Upper lobe of right lung (tissue), 1 donor: ENCODE measurements around the gene RASGRP2. TPM values are rescaled to one million over a fixed set of nuclear protein-coding genes. Genes with fewer than 3 reads are reported as not detected.
A peak's percentile ranks its signal among the peaks of the same experiment; 100 is the strongest.

ENCODE experiments used
- ATAC-seq: fragments of 200-7000 bp; cut with Tn5 transposase; one replicate; pipeline ENCODE4 v1.9.1; 2020; ENCODE audit warnings: mild to moderate bottlenecking, moderate library complexity
- DNase-seq: peaks from one replicate; pipeline ENCODE4 v3.0.0-alpha.2; 2020
- H3K27ac ChIP-seq: fragments of 200-600 bp; one replicate; pipeline ENCODE4 v1.8.0; 2022
- H3K27me3 ChIP-seq: fragments of 200-600 bp; one replicate; pipeline ENCODE4 v1.8.0; 2022; ENCODE audit warnings: mild to moderate bottlenecking
- H3K36me3 ChIP-seq: fragments of 200-600 bp; one replicate; pipeline ENCODE4 v1.8.0; 2022
- H3K4me1 ChIP-seq: fragments of 200-600 bp; one replicate; pipeline ENCODE4 v1.8.0; 2022
- H3K4me3 ChIP-seq: fragments of 200-600 bp; one replicate; pipeline ENCODE4 v1.8.0; 2022; ENCODE audit warnings: mild to moderate bottlenecking
- H3K9me3 ChIP-seq: fragments of 200-600 bp; one replicate; pipeline ENCODE4 v1.8.0; 2022
- CTCF ChIP-seq: fragments of 200-600 bp; IDR thresholded peaks from one replicate; pipeline ENCODE4 v1.8.0; 2022; ENCODE audit warnings: antibody characterized with exemption
- intact Hi-C: fragments of 100-400 bp; cut with DNase I; formaldehyde crosslinking; loops from one replicate; pipeline ENCODE4 v1.11.0; 2022
- total RNA-seq: library from RNA; stranded (reverse); fragmentation: NEBNext Ultra II Directional; extraction: Animal tissue kit (Norgen Biotek cat#: 25700); gene quantifications from one replicate; pipeline ENCODE4 v1.2.1, GENCODE V29; 2021
- donor health status: DM: no; HTN: yes; CAD: no; lungs with severe emphysema.

Gene RASGRP2
- total RNA-seq, 1 donor from 2014 or later, result 27.6 TPM

GRCh38 chr11:64694026-64694755 lies 49.8 kb downstream of the RASGRP2 start:
- intact Hi-C loops, result no loop called here
- no peaks in the 10 kb centered on the region for H3K36me3 ChIP-seq
- no peak overlapping the region for H3K4me3 ChIP-seq
- no peaks in the 10 kb centered on the region for H3K4me1 ChIP-seq
- no peak for ATAC-seq
- no peak for TF ChIP-seq CTCF
- H3K9me3 ChIP-seq, result no peaks in the 10 kb centered on the region
- peak; percentile 35 for DNase-seq
- H3K27me3 ChIP-seq, result peaks cover 24% of the 10 kb centered on the region
- H3K27ac ChIP-seq, result no peak overlapping the region

- ATAC-seq, result no peak
- no peak for TF ChIP-seq CTCF
- intact Hi-C loops, result no loop called here
- H3K9me3 ChIP-seq, result no peaks in the 10 kb centered on the region
- no peak overlapping the region for H3K27ac ChIP-seq
- peak; percentile 31 for DNase-seq
- no peak overlapping the region for H3K4me3 ChIP-seq
- peaks cover 5% of the 10 kb centered on the region for H3K4me1 ChIP-seq
- peaks cover 24% of the 10 kb centered on the region for H3K27me3 ChIP-seq
- H3K36me3 ChIP-seq, result no peaks in the 10 kb centered on the region
Observed at GRCh38 chr11:64692764-64693331, 51.1 kb downstream of the RASGRP2 start.

GRCh38 chr11:64691543-64691942 lies 52.4 kb downstream of the RASGRP2 start:
- intact Hi-C loops, result no loop called here
- peaks cover 8% of the 10 kb centered on the region for H3K4me1 ChIP-seq
- ATAC-seq, result no peak
- H3K4me3 ChIP-seq, result no peak overlapping the region
- H3K36me3 ChIP-seq, result no peaks in the 10 kb centered on the region
- H3K27me3 ChIP-seq, result peaks cover 24% of the 10 kb centered on the region
- DNase-seq, result no peak
- TF ChIP-seq CTCF, result no peak
- H3K27ac ChIP-seq, result no peak overlapping the region
- H3K9me3 ChIP-seq, result no peaks in the 10 kb centered on the region

GRCh38 chr11:64690235-64690634 lies 53.7 kb downstream of the RASGRP2 start:
- peaks cover 8% of the 10 kb centered on the region for H3K4me1 ChIP-seq
- intact Hi-C loops, result no loop called here
- no peaks in the 10 kb centered on the region for H3K36me3 ChIP-seq
- H3K27ac ChIP-seq, result no peak overlapping the region
- H3K9me3 ChIP-seq, result no peaks in the 10 kb centered on the region
- peaks cover 24% of the 10 kb centered on the region for H3K27me3 ChIP-seq
- DNase-seq (peak; percentile 38), ATAC-seq (no peak)
- no peak for TF ChIP-seq CTCF
- no peak overlapping the region for H3K4me3 ChIP-seq

GRCh38 chr11:64688534-64688982 lies 55.4 kb downstream of the RASGRP2 start:
- intact Hi-C loops, result no loop called here
- H3K27ac ChIP-seq, result peak overlapping the region; percentile 63
- peak overlapping the region; percentile 44 for H3K4me3 ChIP-seq
- peak; percentile 96 for TF ChIP-seq CTCF
- DNase-seq (peak; percentile 92), ATAC-seq (peak; percentile 92)
- H3K36me3 ChIP-seq, result no peaks in the 10 kb centered on the region
- no peaks in the 10 kb centered on the region for H3K9me3 ChIP-seq
- H3K27me3 ChIP-seq, result peaks cover 8% of the 10 kb centered on the region
- H3K4me1 ChIP-seq, result peaks cover 8% of the 10 kb centered on the region
